ENCODE data around the gene OLA1. TPM values are rescaled to one million over a fixed set of nuclear protein-coding genes. Genes with fewer than 3 reads are reported as not detected.

The OLA1 gene
- polyA plus RNA-seq, 2 of the 4 experiments (the other 2 are of a cell fraction) = 127 to 226 TPM

DNA sequence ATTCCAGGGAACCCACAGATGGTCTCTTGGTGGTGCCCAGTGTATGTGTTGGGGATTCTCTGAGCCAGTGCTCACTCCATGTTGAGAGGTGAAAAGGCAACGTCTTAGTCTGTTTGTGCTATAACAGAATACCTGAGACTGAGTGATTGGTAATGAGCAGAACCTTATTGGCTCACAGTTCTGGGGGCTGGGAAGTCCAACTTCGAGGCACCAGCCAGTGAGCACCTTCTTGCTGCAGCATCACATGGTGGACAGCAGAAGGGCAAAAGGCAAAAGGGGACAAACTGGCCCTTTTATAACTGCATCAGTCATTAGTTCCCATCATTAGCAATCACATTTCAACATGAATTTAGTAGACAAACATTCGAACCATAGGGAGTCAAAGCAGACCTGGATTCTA is 202.2 kb downstream of the OLA1 start:
- Histone ChIP-seq H3K4me2 (no peak overlapping the region), H3K4me3 (no peak overlapping the region), H3K27ac (no peak overlapping the region), H3K9me3 (no peaks in the 10 kb centered on the region), H3K4me1 (peaks cover 14% of the 10 kb centered on the region)
- ChIA-PET POLR2A (no interaction called here), CTCF (interaction anchor here (0.6 to 1.2 kb wide), 2 partner anchors 345 to 596 kb away, joined by 3 to 4 read pairs; no protein-coding TSS in a partner anchor)
- ATAC-seq = no peak
- TF ChIP-seq FOSL2 (IDR thresholded peaks at IDR 0.05) = no peak
- TF ChIP-seq FOSL2 (CRISPR knock-in tag; IDR thresholded peaks at IDR 0.05) = no peak
- no peak for TF ChIP-seq HOXB5 (CRISPR knock-in tag; IDR thresholded peaks at IDR 0.05)
- TF ChIP-seq CBX2 (IDR thresholded peaks at IDR 0.05; ENCODE audit: borderline replicate concordance, low read depth) = no peak
- no peak for TF ChIP-seq PHF8 (IDR thresholded peaks at IDR 0.05; ENCODE audit: borderline replicate concordance, low read depth)
- TF ChIP-seq BHLHE40 (IDR thresholded peaks at IDR 0.05; ENCODE audit: low read depth, low read length) = no peak
- TF ChIP-seq HDAC2 (IDR thresholded peaks at IDR 0.05) = no peak
- no peak for TF ChIP-seq JUNB (IDR thresholded peaks at IDR 0.05)
- no peak for TF ChIP-seq KDM5A (IDR thresholded peaks at IDR 0.05)
- TF ChIP-seq POLR2AphosphoS2 (conservative IDR thresholded peaks at IDR 0.05; ENCODE audit: low read length) = no peak
- TF ChIP-seq, protein P1, sequence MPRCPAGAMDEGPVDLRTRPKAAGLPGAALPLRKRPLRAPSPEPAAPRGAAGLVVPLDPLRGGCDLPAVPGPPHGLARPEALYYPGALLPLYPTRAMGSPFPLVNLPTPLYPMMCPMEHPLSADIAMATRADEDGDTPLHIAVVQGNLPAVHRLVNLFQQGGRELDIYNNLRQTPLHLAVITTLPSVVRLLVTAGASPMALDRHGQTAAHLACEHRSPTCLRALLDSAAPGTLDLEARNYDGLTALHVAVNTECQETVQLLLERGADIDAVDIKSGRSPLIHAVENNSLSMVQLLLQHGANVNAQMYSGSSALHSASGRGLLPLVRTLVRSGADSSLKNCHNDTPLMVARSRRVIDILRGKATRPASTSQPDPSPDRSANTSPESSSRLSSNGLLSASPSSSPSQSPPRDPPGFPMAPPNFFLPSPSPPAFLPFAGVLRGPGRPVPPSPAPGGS (IDR thresholded peaks at IDR 0.05) = no peak
- TF ChIP-seq, protein P2, sequence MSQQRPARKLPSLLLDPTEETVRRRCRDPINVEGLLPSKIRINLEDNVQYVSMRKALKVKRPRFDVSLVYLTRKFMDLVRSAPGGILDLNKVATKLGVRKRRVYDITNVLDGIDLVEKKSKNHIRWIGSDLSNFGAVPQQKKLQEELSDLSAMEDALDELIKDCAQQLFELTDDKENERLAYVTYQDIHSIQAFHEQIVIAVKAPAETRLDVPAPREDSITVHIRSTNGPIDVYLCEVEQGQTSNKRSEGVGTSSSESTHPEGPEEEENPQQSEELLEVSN (IDR thresholded peaks at IDR 0.05; ENCODE audit: borderline replicate concordance, low read depth) = no peak
- TF ChIP-seq CEBPB (IDR thresholded peaks at IDR 0.05) = no peak
- no peak for TF ChIP-seq CBX8 (IDR thresholded peaks at IDR 0.05)
- TF ChIP-seq KDM1A (IDR thresholded peaks at IDR 0.05; ENCODE audit: low read depth) = no peak
- no peak for TF ChIP-seq EHMT2 (IDR thresholded peaks at IDR 0.05; ENCODE audit: low read depth)
- no peak for TF ChIP-seq FOSB (CRISPR knock-in tag; IDR thresholded peaks at IDR 0.05)
- TF ChIP-seq ZSCAN20 (CRISPR knock-in tag; IDR thresholded peaks at IDR 0.05) = no peak
- TF ChIP-seq MAZ (IDR thresholded peaks at IDR 0.05; ENCODE audit: borderline replicate concordance, low read depth, low read length) = no peak
- no peak for DNase-seq (ENCODE audit: low read depth in 1 of 2, low spot score in 1 of 2)
- no peak for FAIRE-seq
- WGBS (ENCODE audit: missing lambda C conversion rate) = 63% methylated on average over 3 of the region's 3 CpGs

DNA sequence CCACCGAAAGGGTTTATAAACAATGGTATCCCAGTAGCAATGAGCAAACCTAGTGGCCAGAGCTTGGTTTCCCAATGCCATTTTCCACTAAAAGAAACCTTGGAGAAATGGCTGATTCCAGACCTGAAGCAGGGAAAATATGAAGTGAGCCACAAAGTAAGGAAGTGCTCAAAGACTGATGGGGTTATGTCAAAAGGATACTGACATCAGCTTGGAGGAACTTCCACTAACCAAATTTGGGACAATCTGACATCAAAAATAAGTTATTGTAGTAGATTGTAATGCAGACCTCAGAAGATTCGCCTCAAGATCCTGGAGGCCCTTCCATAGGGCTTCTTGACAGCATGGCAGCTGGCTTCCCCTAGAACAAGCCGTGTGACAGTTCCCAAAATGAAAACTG is 203.8 kb downstream of the OLA1 start:
- WGBS (ENCODE audit: missing lambda C conversion rate) = 92% methylated on average over 3 of the region's 3 CpGs
- no peak for TF ChIP-seq EHMT2 (IDR thresholded peaks at IDR 0.05; ENCODE audit: low read depth)
- TF ChIP-seq, protein P3, sequence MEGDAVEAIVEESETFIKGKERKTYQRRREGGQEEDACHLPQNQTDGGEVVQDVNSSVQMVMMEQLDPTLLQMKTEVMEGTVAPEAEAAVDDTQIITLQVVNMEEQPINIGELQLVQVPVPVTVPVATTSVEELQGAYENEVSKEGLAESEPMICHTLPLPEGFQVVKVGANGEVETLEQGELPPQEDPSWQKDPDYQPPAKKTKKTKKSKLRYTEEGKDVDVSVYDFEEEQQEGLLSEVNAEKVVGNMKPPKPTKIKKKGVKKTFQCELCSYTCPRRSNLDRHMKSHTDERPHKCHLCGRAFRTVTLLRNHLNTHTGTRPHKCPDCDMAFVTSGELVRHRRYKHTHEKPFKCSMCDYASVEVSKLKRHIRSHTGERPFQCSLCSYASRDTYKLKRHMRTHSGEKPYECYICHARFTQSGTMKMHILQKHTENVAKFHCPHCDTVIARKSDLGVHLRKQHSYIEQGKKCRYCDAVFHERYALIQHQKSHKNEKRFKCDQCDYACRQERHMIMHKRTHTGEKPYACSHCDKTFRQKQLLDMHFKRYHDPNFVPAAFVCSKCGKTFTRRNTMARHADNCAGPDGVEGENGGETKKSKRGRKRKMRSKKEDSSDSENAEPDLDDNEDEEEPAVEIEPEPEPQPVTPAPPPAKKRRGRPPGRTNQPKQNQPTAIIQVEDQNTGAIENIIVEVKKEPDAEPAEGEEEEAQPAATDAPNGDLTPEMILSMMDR (IDR thresholded peaks at IDR 0.05) = no peak
- TF ChIP-seq CBX2 (IDR thresholded peaks at IDR 0.05; ENCODE audit: borderline replicate concordance, low read depth) = no peak
- TF ChIP-seq HOXB5 (CRISPR knock-in tag; IDR thresholded peaks at IDR 0.05) = no peak
- no peak for TF ChIP-seq RARB (CRISPR knock-in tag; IDR thresholded peaks at IDR 0.05)
- no peak for DNase-seq (ENCODE audit: low read depth in 1 of 2, low spot score in 1 of 2)

DNA sequence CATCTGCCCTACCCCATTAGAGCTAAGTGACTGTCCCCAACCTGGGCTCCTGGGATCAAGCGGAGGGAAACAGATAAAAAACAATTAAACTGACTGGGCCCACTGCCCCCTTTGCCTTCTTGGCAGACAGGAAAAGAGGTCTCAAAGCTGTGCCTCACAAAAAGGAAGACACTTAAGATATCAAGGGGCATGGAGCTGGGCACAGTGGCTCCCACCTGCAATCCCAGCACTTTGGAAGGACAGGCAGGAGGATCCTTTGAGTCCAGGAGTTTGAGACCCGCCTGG is 208.0 kb downstream of the OLA1 start:
- no peak for FAIRE-seq
- H3K4me1 ChIP-seq = peaks cover 51% of the 10 kb centered on the region
- CTCF ChIA-PET = interaction anchor here (0.7 to 1.8 kb wide), 13 partner anchors 8 to 638 kb away, joined by 3 to 10 read pairs (median 3); no protein-coding TSS in a partner anchor
- WGBS (ENCODE audit: missing lambda C conversion rate) = 89% methylated on average over 2 of the region's 2 CpGs
- no peak for TF ChIP-seq KDM1A (IDR thresholded peaks at IDR 0.05; ENCODE audit: low read depth)
- TF ChIP-seq FOXS1 (CRISPR knock-in tag; IDR thresholded peaks at IDR 0.05) = no peak
- TF ChIP-seq ZFP36 (IDR thresholded peaks at IDR 0.05; ENCODE audit: borderline replicate concordance, partially characterized antibody) = no peak
- no peak for DNase-seq (ENCODE audit: low read depth in 1 of 2, low spot score in 1 of 2)
- H3K27ac ChIP-seq = peak overlapping the region; percentile 78 to 93
- H3K4me3 ChIP-seq = no peak overlapping the region
- no peaks in the 10 kb centered on the region for H3K9me3 ChIP-seq
- POLR2A ChIA-PET = no interaction called here
- H3K4me2 ChIP-seq = peak overlapping the region; percentile 66; the same call in 2 of the 3 replicates
- ATAC-seq = no peak

More for the DNA sequence above, 203.8 kb downstream of the OLA1 start:
- FAIRE-seq (no peak), ATAC-seq (no peak)
- Histone ChIP-seq H3K4me1 (peaks cover 9% of the 10 kb centered on the region), H3K27ac (0 out of 6 replicates have a peak overlapping the region, but pooled peaks of 1 of the 2 experiments have one; percentile 24), H3K4me2 (no peak overlapping the region), H3K9me3 (no peaks in the 10 kb centered on the region), H3K4me3 (no peak overlapping the region)
- POLR2A ChIA-PET = interaction anchor here (0.8 kb wide), 1 partner anchor 79 kb away, joined by 3 read pairs; no protein-coding TSS in a partner anchor
- CTCF ChIA-PET = no interaction called here

Data from A549 (cell line).